Karpas-422 (cell line): ENCODE results near the gene RNF141. TPM values are rescaled to one million over a fixed set of nuclear protein-coding genes. Genes with fewer than 3 reads are reported as not detected.

Experiments used
- DNase-seq: peaks from one replicate; pipeline ENCODE4 v3.0.0-alpha.2; 2015
- H2AFZ ChIP-seq: fragments of 200-600 bp; sonication (generic); 2 replicates; pipeline ENCODE4 v1.6.1; 2014; ENCODE audit warnings: antibody characterized with exemption, low read length, mixed read lengths
- H3K27ac ChIP-seq: fragments of 200-600 bp; sonication (generic); 2 replicates; pipeline ENCODE4 v1.5.1; 2014; ENCODE audit warnings: mild to moderate bottlenecking, low read length, moderate library complexity
- H3K27me3 ChIP-seq: fragments of 200-600 bp; sonication (generic); 2 replicates; pipeline ENCODE4 v1.6.1; 2014; ENCODE audit warnings: low read length, mixed read lengths
- H3K36me3 ChIP-seq: fragments of 200-600 bp; sonication (generic); 2 replicates; pipeline ENCODE4 v1.6.1; 2014; ENCODE audit warnings: low read length, mixed read lengths; ENCODE audit not compliant: insufficient read depth
- H3K4me1 ChIP-seq: fragments of 200-600 bp; sonication (generic); 2 replicates; pipeline ENCODE4 v1.6.1; 2014; ENCODE audit warnings: mild to moderate bottlenecking, low read length, mixed read lengths
- H3K4me2 ChIP-seq: fragments of 200-600 bp; sonication (generic); 2 replicates; pipeline ENCODE4 v1.6.1; 2014; ENCODE audit warnings: low read length, low read depth, mild to moderate bottlenecking; ENCODE audit not compliant: poor library complexity, severe bottlenecking
- H3K4me3 ChIP-seq: fragments of 200-600 bp; sonication (generic); 2 replicates; pipeline ENCODE4 v1.5.1; 2014; ENCODE audit warnings: mild to moderate bottlenecking, antibody characterized with exemption, low read length, mixed read lengths
- H3K79me2 ChIP-seq: fragments of 200-600 bp; sonication (generic); 2 replicates; pipeline ENCODE4 v1.6.1; 2014; ENCODE audit warnings: mild to moderate bottlenecking, low read length, mixed read lengths
- H3K9ac ChIP-seq: fragments of 200-600 bp; sonication (generic); 2 replicates; pipeline ENCODE4 v1.6.0; 2014; ENCODE audit warnings: low read length
- H3K9me2 ChIP-seq: fragments of 200-600 bp; sonication (generic), shearing (Covaris generic); replicated peaks from 2 replicates; pipeline ENCODE4 v1.6.0; 2014; ENCODE audit warnings: mild to moderate bottlenecking, low read length, moderate library complexity; ENCODE audit not compliant: insufficient read depth
- H3K9me3 ChIP-seq: fragments of 300-700, 200-600 bp; sonication (generic); 2 replicates; pipeline ENCODE4 v1.6.1; 2014; ENCODE audit warnings: low read length, mixed read lengths
- H4K20me1 ChIP-seq: fragments of 200-600 bp; sonication (generic); 2 replicates; pipeline ENCODE4 v1.6.1; 2014; ENCODE audit warnings: mild to moderate bottlenecking, antibody characterized with exemption, low read length, low read depth; ENCODE audit not compliant: insufficient read depth
- total RNA-seq: library from RNA; depleted of rRNA; stranded (reverse); fragments of >200 nt; shearing (Covaris generic); gene quantifications from 2 replicates; pipeline ENCODE4 v1.2.3, GENCODE V29; 2014; ENCODE audit warnings: low replicate concordance

RNF141 gene
- total RNA-seq, 1 experiment from 2014 or later: 12.2 TPM

- Histone ChIP-seq H2AFZ (no peak overlapping the region), H4K20me1 (no peaks in the 10 kb centered on the region), H3K36me3 (no peaks in the 10 kb centered on the region), H3K4me3 (no peak overlapping the region), H3K9ac (no peak overlapping the region), H3K27me3 (no peaks in the 10 kb centered on the region), H3K9me3 (no peaks in the 10 kb centered on the region), H3K4me2 (no peak overlapping the region), H3K9me2 (no peaks in the 10 kb centered on the region), H3K27ac (no peak overlapping the region), H3K4me1 (no peaks in the 10 kb centered on the region; the same call in 1 of the 2 replicates), H3K79me2 (no peaks in the 10 kb centered on the region)
- DNase-seq: no peak
Observed at GRCh38 chr11:10498022-10498400, 43.0 kb downstream of the RNF141 start.

GRCh38 chr11:10497371-10498021, 43.5 kb downstream of the RNF141 start:
- no peaks in the 10 kb centered on the region for H3K9me2 ChIP-seq
- no peak for DNase-seq
- no peaks in the 10 kb centered on the region for H3K27me3 ChIP-seq
- H3K4me2 ChIP-seq: no peak overlapping the region
- H3K36me3 ChIP-seq: no peaks in the 10 kb centered on the region
- H3K9me3 ChIP-seq: no peaks in the 10 kb centered on the region
- no peaks in the 10 kb centered on the region for H3K79me2 ChIP-seq
- H3K4me1 ChIP-seq: no peaks in the 10 kb centered on the region
- no peak overlapping the region for H3K9ac ChIP-seq
- H3K4me3 ChIP-seq: no peak overlapping the region
- no peaks in the 10 kb centered on the region for H4K20me1 ChIP-seq
- no peak overlapping the region for H3K27ac ChIP-seq
- H2AFZ ChIP-seq: no peak overlapping the region

GRCh38 chr11:10496296-10496936, 44.6 kb downstream of the RNF141 start:
- no peaks in the 10 kb centered on the region for H3K9me2 ChIP-seq
- H3K27ac ChIP-seq: no peak overlapping the region
- H3K9ac ChIP-seq: no peak overlapping the region
- no peaks in the 10 kb centered on the region for H3K27me3 ChIP-seq
- H3K9me3 ChIP-seq: no peaks in the 10 kb centered on the region
- no peak overlapping the region for H3K4me3 ChIP-seq
- no peak overlapping the region for H3K4me2 ChIP-seq
- no peaks in the 10 kb centered on the region for H3K36me3 ChIP-seq
- no peaks in the 10 kb centered on the region for H3K4me1 ChIP-seq
- no peak overlapping the region for H2AFZ ChIP-seq
- no peaks in the 10 kb centered on the region for H4K20me1 ChIP-seq
- H3K79me2 ChIP-seq: no peaks in the 10 kb centered on the region
- no peak for DNase-seq

GRCh38 chr11:10495464-10495786, 45.6 kb downstream of the RNF141 start:
- no peak for DNase-seq
- 0 out of 2 replicates have a peak, but pooled peaks cover 3% of the 10 kb centered on the region for H3K36me3 ChIP-seq

GRCh38 chr11:10494636-10495463, 46.1 kb downstream of the RNF141 start:
- no peaks in the 10 kb centered on the region for H4K20me1 ChIP-seq
- DNase-seq: no peak
- no peak overlapping the region for H3K4me2 ChIP-seq
- no peak overlapping the region for H3K27ac ChIP-seq
- no peaks in the 10 kb centered on the region for H3K4me1 ChIP-seq
- no peaks in the 10 kb centered on the region for H3K9me3 ChIP-seq
- no peaks in the 10 kb centered on the region for H3K9me2 ChIP-seq
- no peaks in the 10 kb centered on the region for H3K27me3 ChIP-seq
- no peak overlapping the region for H2AFZ ChIP-seq
- no peak overlapping the region for H3K4me3 ChIP-seq
- no peaks in the 10 kb centered on the region for H3K79me2 ChIP-seq
- no peak overlapping the region for H3K9ac ChIP-seq
- 0 out of 2 replicates have a peak, but pooled peaks cover 6% of the 10 kb centered on the region for H3K36me3 ChIP-seq

More at GRCh38 chr11:10495464-10495786, 45.6 kb downstream of the RNF141 start:
- no peak overlapping the region for H2AFZ ChIP-seq
- no peaks in the 10 kb centered on the region for H3K9me3 ChIP-seq
- no peaks in the 10 kb centered on the region for H3K27me3 ChIP-seq
- no peak overlapping the region for H3K4me2 ChIP-seq
- H3K79me2 ChIP-seq: no peaks in the 10 kb centered on the region
- no peak overlapping the region for H3K4me3 ChIP-seq
- H3K9ac ChIP-seq: no peak overlapping the region
- H3K9me2 ChIP-seq: no peaks in the 10 kb centered on the region
- H3K4me1 ChIP-seq: no peaks in the 10 kb centered on the region
- no peaks in the 10 kb centered on the region for H4K20me1 ChIP-seq
- H3K27ac ChIP-seq: no peak overlapping the region

GRCh38 chr11:10493041-10493663, 47.8 kb downstream of the RNF141 start:
- no peaks in the 10 kb centered on the region for H3K27me3 ChIP-seq
- H3K36me3 ChIP-seq: 0 out of 2 replicates have a peak, but pooled peaks cover 6% of the 10 kb centered on the region
- no peak overlapping the region for H3K9ac ChIP-seq
- no peaks in the 10 kb centered on the region for H3K4me1 ChIP-seq
- H3K4me2 ChIP-seq: no peak overlapping the region
- H3K9me3 ChIP-seq: no peaks in the 10 kb centered on the region
- H3K27ac ChIP-seq: no peak overlapping the region
- H3K4me3 ChIP-seq: no peak overlapping the region
- no peaks in the 10 kb centered on the region for H3K9me2 ChIP-seq
- no peak overlapping the region for H2AFZ ChIP-seq
- no peaks in the 10 kb centered on the region for H4K20me1 ChIP-seq
- no peaks in the 10 kb centered on the region for H3K79me2 ChIP-seq
- DNase-seq: no peak

GRCh38 chr11:10492084-10492483, 48.9 kb downstream of the RNF141 start:
- 0 out of 2 replicates have a peak, but pooled peaks cover 6% of the 10 kb centered on the region for H3K36me3 ChIP-seq

More at GRCh38 chr11:10492084-10492483, 48.9 kb downstream of the RNF141 start:
- Histone ChIP-seq H3K9ac (no peak overlapping the region), H3K79me2 (no peaks in the 10 kb centered on the region), H4K20me1 (no peaks in the 10 kb centered on the region), H3K9me2 (no peaks in the 10 kb centered on the region), H3K27me3 (no peaks in the 10 kb centered on the region), H2AFZ (no peak overlapping the region), H3K4me3 (no peak overlapping the region), H3K27ac (no peak overlapping the region), H3K4me2 (no peak overlapping the region), H3K9me3 (no peaks in the 10 kb centered on the region), H3K4me1 (no peaks in the 10 kb centered on the region)
- DNase-seq: no peak
